HUES64 (cell line): ENCODE measurements around the gene PCID2.

Source experiments
- H3K27ac ChIP-seq: 2 replicates; pipeline ENCODE4 v1.7.0; 2013; ENCODE audit warnings: low read depth, low read length, inconsistent platforms
- H3K27me3 ChIP-seq: 2 replicates; pipeline ENCODE4 v1.6.1; 2013; ENCODE audit warnings: mild to moderate bottlenecking, low read length; ENCODE audit not compliant: insufficient read depth
- H3K36me3 ChIP-seq: 2 replicates; pipeline ENCODE4 v1.6.1; 2013; ENCODE audit warnings: mild to moderate bottlenecking, low read length; ENCODE audit not compliant: insufficient read depth
- H3K4me1 ChIP-seq: 2 replicates; pipeline ENCODE4 v1.6.1; 2013; ENCODE audit warnings: mild to moderate bottlenecking, low read length, moderate library complexity; ENCODE audit not compliant: insufficient read depth
- H3K4me3 ChIP-seq: 2 replicates; pipeline ENCODE4 v1.5.1; 2013; ENCODE audit warnings: mild to moderate bottlenecking, low read length, moderate library complexity
- H3K9ac ChIP-seq: 2 replicates; pipeline ENCODE4 v1.6.1; 2013; ENCODE audit warnings: mild to moderate bottlenecking, low read depth, low read length
- H3K9me3 ChIP-seq: 2 replicates; pipeline ENCODE4 v1.6.1; 2013; ENCODE audit warnings: low read depth, low read length; ENCODE audit not compliant: insufficient read depth
- WGBS: fragments of 150-250, 120-280 bp; methylation state at CpG from one replicate; pipeline ENCODE4 v1.1.7; 2013; ENCODE audit warnings: missing lambda C conversion rate; 5-methylcytosine and 5-hydroxymethylcytosine counted together

Gene PCID2

GRCh38 chr13:113146750-113147149 lies 61.7 kb downstream of the PCID2 start:
- H3K36me3 ChIP-seq = no peaks in the 10 kb centered on the region
- no peak overlapping the region for H3K27ac ChIP-seq
- no peak overlapping the region for H3K4me3 ChIP-seq
- H3K9ac ChIP-seq = no peak overlapping the region
- no peaks in the 10 kb centered on the region for H3K9me3 ChIP-seq
- 91% methylated on average over 9 of the region's 9 CpGs for WGBS
- H3K27me3 ChIP-seq = peaks cover 3% of the 10 kb centered on the region; the same call in 1 of the 2 replicates
- no peaks in the 10 kb centered on the region for H3K4me1 ChIP-seq

- Histone ChIP-seq H3K9me3 (no peaks in the 10 kb centered on the region), H3K4me3 (no peak overlapping the region), H3K27me3 (no peaks in the 10 kb centered on the region), H3K27ac (no peak overlapping the region), H3K4me1 (no peaks in the 10 kb centered on the region), H3K9ac (no peak overlapping the region), H3K36me3 (no peaks in the 10 kb centered on the region)
- WGBS = 88% methylated on average over 15 of the region's 15 CpGs
Measured at GRCh38 chr13:113145911-113146598, 62.4 kb downstream of the PCID2 start.

- H3K36me3 ChIP-seq = no peaks in the 10 kb centered on the region
- no peaks in the 10 kb centered on the region for H3K4me1 ChIP-seq
- H3K27me3 ChIP-seq = no peaks in the 10 kb centered on the region
- WGBS = 91% methylated on average over 12 of the region's 12 CpGs
- H3K27ac ChIP-seq = no peak overlapping the region
- no peak overlapping the region for H3K9ac ChIP-seq
- no peak overlapping the region for H3K4me3 ChIP-seq
- H3K9me3 ChIP-seq = no peaks in the 10 kb centered on the region
Measured at GRCh38 chr13:113145496-113145895, 63.0 kb downstream of the PCID2 start.

GRCh38 chr13:113144255-113144629 lies 64.2 kb downstream of the PCID2 start:
- WGBS = 87% methylated on average over 9 of the region's 12 CpGs
- no peaks in the 10 kb centered on the region for H3K36me3 ChIP-seq

GRCh38 chr13:113143466-113144254 lies 64.8 kb downstream of the PCID2 start:
- H3K27ac ChIP-seq = no peak overlapping the region
- no peak overlapping the region for H3K9ac ChIP-seq
- no peaks in the 10 kb centered on the region for H3K4me1 ChIP-seq
- no peaks in the 10 kb centered on the region for H3K36me3 ChIP-seq
- 91% methylated on average over 39 of the region's 39 CpGs for WGBS
- no peaks in the 10 kb centered on the region for H3K27me3 ChIP-seq
- no peak overlapping the region for H3K4me3 ChIP-seq
- H3K9me3 ChIP-seq = no peaks in the 10 kb centered on the region

More at GRCh38 chr13:113144255-113144629, 64.2 kb downstream of the PCID2 start:
- no peak overlapping the region for H3K4me3 ChIP-seq
- no peaks in the 10 kb centered on the region for H3K27me3 ChIP-seq
- no peak overlapping the region for H3K27ac ChIP-seq
- no peak overlapping the region for H3K9ac ChIP-seq
- H3K4me1 ChIP-seq = no peaks in the 10 kb centered on the region
- H3K9me3 ChIP-seq = no peaks in the 10 kb centered on the region

- Histone ChIP-seq H3K4me3 (no peak overlapping the region), H3K36me3 (no peaks in the 10 kb centered on the region), H3K27ac (no peak overlapping the region), H3K9me3 (no peaks in the 10 kb centered on the region), H3K27me3 (no peaks in the 10 kb centered on the region), H3K4me1 (peaks cover 4% of the 10 kb centered on the region; the same call in 1 of the 2 replicates), H3K9ac (no peak overlapping the region)
- 92% methylated on average over 7 of the region's 7 CpGs for WGBS
Measured at GRCh38 chr13:113142876-113143275, 65.6 kb downstream of the PCID2 start.

GRCh38 chr13:113141601-113141970 lies 66.9 kb downstream of the PCID2 start:
- Histone ChIP-seq H3K4me1 (peaks cover 9% of the 10 kb centered on the region; the same call in 1 of the 2 replicates), H3K36me3 (no peaks in the 10 kb centered on the region), H3K9ac (no peak overlapping the region), H3K27me3 (no peaks in the 10 kb centered on the region), H3K4me3 (no peak overlapping the region), H3K27ac (no peak overlapping the region), H3K9me3 (no peaks in the 10 kb centered on the region)
- WGBS = 96% methylated on average over 18 of the region's 18 CpGs

GRCh38 chr13:113140677-113141600 lies 67.5 kb downstream of the PCID2 start:
- H3K4me3 ChIP-seq = no peak overlapping the region
- peaks cover 9% of the 10 kb centered on the region; the same call in 1 of the 2 replicates for H3K4me1 ChIP-seq
- H3K9ac ChIP-seq = no peak overlapping the region
- WGBS = 93% methylated on average over 26 of the region's 26 CpGs
- no peaks in the 10 kb centered on the region for H3K27me3 ChIP-seq
- H3K9me3 ChIP-seq = no peaks in the 10 kb centered on the region
- H3K27ac ChIP-seq = no peak overlapping the region
- no peaks in the 10 kb centered on the region for H3K36me3 ChIP-seq

GRCh38 chr13:113139577-113139976 lies 68.9 kb downstream of the PCID2 start:
- Histone ChIP-seq H3K27ac (no peak overlapping the region), H3K9ac (no peak overlapping the region), H3K4me3 (no peak overlapping the region), H3K9me3 (no peaks in the 10 kb centered on the region), H3K36me3 (no peaks in the 10 kb centered on the region), H3K4me1 (peaks cover 9% of the 10 kb centered on the region; the same call in 1 of the 2 replicates), H3K27me3 (no peaks in the 10 kb centered on the region)
- WGBS = 93% methylated on average over 5 of the region's 5 CpGs

- 94% methylated on average over 16 of the region's 16 CpGs for WGBS
- Histone ChIP-seq H3K4me3 (no peak overlapping the region), H3K27ac (no peak overlapping the region), H3K27me3 (no peaks in the 10 kb centered on the region), H3K4me1 (peaks cover 9% of the 10 kb centered on the region; the same call in 1 of the 2 replicates), H3K36me3 (no peaks in the 10 kb centered on the region), H3K9ac (no peak overlapping the region), H3K9me3 (no peaks in the 10 kb centered on the region)
Measured at GRCh38 chr13:113138792-113139551, 69.5 kb downstream of the PCID2 start.
